Colon (tissue), 2 donors: Measurements from ENCODE around the gene ZFHX3.

Experiments used
- FAIRE-seq: peaks from 2 replicates; lab custom pipeline; 2012; peaks lifted over from hg19 to GRCh38; lab: Jason Lieb, UNC
- donor health status: control.
- donor health status: control.

The ZFHX3 gene

DNA sequence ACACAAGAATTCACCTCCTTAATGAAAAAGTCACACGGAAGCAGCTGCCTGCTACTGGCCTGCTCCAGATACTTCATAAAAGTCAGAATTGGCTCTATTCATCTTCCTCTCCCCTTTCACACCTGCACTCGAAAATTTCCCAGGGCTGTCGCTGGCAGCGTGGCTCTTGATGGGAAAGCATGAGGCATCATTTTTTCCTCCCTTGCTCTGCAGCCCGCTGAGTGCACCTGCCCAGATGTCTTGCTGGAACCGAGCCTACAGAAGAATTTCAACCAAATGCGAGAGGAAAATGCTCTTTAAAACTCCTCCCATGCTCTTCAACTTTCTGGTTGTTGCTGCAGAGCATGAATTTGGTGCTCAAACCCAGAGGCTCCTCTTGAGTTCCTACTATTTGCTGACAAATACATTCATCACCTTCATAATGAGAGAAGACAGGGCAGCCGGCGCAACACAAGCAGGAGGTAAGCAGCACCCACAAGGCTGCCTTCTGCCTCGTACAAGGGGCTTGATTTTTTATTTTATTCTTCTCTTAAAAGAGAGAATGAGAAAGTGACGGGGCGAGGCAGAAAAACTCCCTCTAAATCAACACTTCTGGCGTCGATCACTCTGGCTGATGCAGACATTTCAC is 146.8 kb downstream of the ZFHX3 start:
- no peak for FAIRE-seq

DNA sequence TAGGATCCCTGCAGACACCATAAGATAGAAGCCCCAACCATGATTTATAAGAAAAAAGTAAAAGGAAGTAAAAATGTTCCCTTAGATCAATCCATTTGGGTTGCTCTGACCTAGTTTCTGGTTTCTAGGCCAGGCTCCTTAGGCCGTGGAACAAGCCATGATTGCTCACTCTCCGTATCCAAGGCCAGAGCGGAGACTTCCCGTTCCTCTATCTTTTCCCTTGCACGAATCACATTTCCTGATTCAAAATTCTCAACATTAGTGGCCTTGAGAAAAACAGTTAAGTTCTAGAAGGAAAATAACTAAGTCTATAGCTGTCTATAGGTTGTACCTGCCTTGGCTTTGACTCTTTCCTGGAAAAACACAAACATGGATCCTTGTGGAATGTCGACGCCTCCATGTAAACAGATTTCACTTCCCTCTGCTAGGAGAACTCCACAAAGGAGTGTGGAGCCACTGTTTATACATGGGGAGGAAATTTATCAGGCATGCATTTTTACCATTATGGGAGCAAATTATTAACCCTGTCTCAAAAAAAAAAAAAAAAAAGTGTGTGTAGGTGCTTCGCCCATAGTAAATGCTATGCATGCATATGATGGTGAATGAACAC is 149.6 kb downstream of the ZFHX3 start:
- no peak for FAIRE-seq

DNA sequence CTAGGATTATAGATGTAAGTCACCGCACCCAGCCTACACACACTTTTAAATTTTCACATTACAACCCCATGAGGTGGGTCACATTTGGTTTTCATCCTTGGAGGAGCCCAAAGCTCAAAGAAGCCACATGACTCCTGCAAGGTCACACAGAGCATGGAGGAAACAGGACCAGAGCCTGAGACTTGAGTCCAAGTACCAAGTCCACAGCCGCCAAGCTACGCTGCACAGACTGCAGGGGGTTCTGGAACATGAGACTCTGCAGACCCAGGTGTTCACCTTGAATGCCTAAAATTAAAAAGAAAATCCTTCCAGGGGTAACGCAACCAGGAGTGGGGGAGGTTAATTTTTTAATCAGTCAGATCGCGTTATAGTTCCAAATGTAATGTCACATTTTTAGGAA is 150.2 kb downstream of the ZFHX3 start:
- no peak for FAIRE-seq

DNA sequence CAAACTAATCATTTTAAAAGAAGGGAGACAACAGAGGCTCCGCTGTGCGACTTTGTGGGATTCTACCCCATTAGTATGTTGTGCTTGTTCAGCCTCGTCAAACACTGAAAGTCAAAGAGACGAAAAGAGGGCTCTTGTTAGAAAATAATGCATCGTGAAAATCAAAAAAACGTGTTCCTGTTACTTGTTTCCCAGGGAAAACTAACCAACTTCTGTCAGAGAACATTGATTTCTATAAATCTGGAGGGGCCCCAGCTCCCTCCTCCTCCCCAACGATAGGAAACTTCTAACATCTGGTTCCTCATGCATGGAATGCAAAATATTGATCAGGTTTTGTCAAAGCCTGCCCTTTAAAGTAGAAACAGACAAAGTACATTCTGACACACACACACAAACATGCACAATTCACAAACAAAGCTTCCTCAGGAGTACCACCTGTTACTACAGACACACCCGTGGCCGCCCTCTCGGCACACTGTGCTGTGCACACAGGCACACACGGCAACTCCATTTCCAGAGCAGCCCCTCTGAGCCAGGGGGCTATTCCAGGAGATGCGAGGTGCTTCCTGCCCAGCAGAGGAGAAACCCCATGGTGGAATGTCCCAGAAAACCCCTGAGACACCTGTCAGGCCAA is 151.3 kb downstream of the ZFHX3 start:
- FAIRE-seq = no peak

DNA sequence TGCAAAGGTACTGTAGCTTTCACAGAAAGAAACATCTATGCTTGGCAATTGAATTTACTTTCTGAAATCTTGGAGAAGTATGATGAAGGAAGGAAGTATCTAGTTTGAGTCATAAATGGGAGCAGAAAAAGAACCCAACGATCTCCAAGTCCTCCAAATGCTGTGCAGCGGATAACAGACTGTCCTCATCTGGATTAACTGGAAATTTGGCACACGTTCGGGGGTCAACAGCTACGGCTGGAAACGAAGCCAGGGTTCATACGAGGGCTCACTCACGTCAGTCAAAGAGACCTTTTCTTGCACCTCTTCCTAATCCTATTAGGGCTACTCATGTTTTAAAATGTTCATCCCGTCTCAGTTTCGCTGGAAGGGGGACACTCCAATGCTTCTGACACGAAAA is 152.0 kb downstream of the ZFHX3 start:
- FAIRE-seq = no peak

DNA sequence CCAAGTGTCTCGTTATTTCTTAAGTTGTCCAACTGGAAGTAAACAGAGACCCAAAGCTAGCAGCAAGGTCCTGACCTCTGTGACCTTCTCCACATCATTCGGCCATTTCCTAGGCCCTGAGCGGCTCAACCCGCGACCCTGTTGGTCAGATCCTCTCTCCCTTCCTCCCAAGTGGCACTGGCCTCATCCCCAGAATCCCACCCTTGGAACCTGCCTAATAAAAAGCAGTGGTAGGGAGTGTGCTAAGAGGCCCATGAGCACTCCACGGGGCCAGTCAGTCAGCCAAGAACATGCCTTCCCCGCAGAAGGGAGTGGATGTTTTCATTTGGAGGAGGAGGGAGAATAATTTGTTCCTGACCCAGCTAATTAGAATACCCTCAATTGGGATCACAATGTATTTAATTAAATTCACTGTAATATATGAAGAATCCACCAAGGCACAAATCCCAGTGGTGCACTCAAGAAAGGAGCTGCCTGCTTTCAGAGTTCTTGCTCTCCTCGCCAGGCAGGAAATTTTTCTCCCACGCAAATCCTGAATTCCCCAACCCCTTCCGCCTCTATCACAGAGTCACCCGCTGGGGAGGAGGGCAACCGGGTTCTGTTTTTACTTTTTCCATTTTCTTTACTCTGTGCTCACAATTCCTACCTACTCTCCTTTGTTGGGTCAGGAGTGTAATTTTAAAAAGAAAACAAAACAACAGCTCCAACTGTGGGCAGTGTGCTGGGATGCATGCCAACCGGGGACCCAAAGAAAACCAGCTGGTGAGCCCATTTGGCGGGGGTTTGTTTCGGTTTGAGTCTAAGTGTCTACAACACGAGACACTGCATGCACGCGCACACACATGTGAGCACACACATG is 153.4 kb downstream of the ZFHX3 start:
- FAIRE-seq = no peak

DNA sequence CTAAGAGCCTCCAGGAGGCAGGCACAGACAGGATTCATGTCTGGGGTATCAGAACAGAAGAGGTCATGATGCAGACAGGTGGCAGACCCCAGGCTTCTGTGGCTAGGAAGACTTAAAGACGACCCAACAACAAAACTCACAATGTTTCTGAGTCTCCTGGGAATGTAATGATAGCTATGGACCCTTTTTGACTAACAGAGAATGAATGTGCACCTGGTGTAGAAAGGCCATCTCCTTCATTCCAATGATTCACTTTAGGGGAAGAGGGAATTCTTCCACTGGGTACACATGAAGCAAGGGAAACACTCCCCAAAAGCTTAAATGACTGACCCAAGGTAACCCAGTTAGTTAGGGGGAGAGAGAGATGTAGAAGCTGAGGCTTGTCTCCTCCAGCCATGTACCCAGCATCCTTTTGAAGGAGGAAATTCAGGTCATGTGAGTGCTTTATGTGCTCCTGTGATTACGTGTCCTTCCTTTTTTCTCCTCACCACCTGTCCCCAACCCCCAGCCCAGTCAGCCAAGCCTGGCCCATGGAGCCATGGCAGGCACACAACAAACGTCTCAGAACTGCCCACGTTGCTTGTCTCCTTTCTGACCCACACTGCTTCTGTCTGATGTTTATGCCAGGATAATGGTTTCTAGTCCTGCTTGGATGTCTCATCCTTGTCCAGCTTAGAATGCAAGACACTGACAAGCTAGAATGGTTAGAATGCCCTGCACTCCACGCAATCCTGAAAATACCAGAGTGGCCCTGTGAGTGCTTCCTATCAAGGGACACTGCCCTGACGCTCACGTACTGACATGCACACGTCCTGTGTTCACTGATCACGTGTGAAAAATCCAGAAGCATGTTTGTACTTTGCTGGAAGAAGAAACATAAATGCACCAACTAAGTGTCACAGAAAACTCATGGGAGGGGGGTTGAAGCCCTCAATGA is 156.4 kb downstream of the ZFHX3 start:
- FAIRE-seq = no peak

DNA sequence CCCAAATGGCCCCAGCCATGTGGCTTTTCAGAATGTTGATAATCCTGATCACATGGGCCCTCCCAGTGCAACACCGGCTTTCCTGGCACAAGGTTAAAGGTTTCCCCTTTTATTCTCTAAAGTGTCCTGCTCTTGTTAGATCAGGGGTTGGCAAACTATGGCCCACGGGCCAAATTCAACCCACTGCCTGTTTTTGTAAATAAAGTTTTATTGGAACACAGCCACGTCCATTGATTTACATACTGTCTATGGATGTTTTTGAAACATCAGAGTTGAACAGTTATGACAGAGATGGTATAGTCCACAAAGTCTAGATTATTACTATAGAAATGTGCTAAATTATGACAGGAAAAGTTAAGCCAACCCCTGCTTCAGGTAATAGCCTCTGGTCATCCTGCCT is 157.3 kb downstream of the ZFHX3 start:
- no peak for FAIRE-seq

DNA sequence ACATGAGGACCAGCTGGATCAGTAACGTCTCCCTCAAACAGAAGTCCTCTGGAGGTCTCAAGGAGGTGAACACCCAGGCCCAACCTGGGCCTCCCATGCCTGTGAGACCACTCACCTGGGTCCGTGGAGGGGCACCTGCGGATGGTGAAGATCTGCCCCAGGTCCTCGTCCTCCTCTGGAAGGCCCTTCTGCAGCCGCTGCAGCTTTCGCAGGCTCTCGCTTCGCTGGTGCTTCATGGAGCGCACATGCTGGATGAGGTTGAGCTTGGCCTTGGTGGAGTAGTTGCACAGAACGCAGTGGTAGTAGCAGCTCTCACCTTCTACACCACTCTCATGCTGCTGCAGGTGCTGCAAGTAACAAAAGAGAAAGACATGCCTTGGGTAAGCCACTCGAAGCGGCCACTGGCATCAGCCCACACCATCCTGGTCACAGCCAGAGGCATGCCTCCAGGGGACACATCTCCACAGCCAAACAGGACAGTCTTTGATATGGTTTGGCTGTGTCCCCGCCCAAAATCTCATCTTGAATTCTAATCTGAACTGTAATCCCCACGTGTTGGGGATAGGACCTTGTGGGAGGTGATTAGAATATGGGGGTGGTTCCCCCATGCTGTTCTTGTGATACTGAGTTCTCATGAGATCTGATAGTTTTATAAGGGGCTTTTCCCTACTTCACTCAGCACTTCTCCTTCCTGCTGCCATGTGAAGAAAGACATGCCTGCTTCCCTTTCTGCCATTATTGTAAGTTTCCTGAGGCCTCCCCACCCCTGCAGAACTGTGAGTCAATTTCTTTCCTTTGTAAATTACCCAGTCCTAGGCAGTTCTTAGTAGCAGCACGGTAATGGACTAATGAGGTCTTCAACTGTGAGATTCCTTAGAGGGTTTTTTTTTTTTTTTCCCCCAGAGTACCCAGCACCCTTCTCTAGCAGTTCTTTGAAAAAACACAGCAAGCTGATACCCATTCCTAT is 158.0 kb downstream of the ZFHX3 start:
- FAIRE-seq = no peak

DNA sequence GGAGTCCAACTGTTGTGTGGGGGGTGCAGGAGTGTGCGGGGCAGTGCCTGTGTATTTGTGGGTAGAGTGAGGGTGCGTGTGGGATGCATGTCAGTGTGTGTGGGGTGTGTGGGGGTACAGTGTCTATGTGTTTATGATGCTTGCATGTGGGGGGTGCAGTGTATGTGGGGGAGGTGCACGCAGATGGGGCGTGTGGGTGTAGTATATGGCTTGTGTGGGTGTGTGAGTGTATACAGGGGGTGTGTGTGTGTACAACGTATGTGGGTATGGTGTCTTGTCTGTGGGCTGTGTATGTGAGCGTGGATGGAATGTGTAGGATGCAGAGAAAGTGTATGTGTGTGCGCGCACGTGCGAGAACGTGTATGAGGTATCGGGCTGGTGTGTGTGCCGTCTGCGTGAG is 160.4 kb downstream of the ZFHX3 start:
- no peak for FAIRE-seq

DNA sequence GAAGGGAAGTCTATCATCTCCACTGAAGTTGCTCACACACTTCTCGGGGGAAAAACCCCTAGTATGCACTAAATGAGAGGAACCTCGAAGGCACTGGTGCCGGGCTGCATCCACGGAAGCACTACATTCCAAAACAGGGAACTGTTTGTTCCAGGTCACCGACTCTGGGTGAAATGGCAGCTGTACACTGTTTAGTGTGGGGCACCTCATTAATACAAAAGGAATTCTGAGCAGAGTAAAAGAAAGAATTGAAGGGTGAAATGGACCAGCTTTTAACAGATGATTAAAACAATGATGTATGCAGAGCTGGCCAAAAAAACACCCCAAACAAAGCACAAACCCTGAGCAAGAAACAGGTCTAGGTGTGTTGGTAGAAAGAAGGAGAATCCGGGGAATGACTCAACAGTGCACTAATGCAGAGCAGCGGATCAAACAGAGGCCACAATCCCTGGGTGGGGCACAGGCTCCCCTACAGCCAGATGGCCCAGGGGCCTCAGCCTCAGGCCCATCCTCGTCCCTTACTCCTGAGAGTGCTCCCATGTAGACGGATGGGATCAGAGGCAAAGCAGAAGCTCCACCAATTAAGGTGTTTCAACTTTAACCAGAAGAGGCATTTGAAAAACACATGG is 161.5 kb downstream of the ZFHX3 start:
- FAIRE-seq = no peak

DNA sequence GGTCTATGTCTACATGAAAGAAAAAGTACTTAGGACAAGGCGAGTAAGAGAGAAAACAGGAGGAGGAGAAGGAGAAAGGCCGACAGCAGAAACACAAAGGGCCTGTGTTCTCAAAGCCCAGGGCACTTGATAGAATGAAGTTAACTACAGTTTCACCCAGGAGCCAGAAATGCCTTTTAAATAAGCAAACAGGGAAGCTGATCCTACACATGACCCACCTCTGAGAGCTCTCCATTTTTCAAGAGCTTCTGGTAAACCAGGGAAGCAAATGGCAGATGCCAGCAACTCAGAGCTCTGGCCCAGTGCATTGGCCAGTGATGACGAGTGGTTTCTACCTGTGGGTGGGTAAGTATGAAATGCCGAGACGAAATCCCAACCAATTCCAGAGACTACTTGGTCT is 163.4 kb downstream of the ZFHX3 start:
- FAIRE-seq = no peak

DNA sequence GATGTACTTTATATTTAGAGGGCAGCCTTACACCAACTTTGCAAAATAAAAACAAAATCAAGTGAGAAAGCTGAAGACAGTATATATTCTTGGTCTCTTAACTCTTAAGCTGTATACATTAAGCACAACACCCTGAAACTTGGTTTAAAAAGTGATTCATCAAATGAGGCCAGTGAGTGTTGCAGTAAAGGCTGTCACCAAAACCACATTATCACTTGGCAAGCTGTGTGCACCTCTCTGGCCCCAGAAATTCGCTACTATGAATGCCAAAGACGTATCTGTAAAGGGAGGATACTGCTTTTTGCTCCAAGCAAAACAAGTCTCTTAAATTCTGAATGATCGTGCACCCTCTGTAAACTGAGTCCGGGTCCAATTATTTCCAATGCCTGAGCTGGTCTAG is 163.9 kb downstream of the ZFHX3 start:
- FAIRE-seq = no peak

DNA sequence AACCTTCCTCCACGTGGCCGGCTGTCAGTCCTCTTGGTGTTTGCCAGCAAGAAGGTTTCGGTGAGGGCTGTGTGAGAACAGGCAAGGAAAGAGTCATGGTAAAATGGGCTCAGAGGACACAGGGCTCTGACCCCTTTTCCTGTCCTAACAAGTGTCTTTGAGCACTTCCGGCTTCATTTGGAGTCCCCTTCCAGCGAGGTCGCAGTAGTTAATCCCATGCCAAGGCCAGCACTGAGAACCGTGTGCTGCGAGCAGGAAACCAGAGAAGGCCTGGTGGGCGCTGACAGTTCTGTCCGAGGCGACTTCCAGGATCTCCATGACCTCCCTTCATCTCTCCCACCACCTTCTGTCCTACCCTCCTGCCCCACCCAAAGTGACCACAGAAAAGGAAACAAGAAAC is 168.1 kb downstream of the ZFHX3 start:
- FAIRE-seq = no peak

DNA sequence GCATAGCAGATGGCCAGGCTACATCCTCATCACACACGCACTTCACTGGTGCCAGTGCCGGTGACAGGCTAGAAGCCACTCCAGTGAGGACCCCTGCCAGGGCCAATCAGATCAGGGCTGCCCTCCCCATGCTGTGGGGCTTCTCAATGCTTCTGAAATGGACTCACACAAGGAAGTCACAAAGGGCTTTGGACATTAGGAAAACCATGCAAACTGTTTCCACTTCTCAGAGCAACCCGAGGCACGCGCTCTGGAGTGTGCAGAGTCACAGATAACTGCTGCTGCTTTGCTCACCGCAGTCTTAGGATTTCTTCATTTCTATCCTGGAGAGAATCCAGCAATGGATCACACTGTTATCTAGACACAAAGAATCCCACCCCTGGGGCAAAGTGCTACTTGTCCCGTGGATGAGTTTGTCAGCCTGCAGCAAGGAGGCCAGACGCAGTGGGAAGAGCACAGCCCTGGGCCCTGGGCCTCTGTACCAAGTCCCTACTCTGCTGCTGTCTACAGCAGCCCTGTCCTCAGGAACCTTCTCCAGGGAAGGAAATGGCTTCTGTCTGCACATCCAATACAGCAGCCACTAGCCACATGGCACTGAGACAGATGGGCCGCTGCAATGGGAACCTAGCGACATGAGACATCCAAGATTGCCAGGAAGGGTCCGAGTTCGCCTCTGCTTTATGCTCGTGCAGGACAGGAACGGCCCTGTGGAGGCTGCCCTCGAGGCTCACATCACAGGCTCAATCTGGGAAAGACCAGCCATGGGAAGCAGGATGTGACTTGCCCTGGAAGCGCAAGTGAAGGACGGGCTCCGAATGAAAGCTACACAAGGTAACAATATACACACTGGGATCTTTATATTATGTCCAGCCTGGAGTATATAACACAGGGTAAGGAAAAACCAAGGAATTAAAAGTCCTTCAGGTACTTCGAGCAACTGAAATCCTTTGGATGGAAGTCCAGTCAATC is 169.3 kb downstream of the ZFHX3 start:
- FAIRE-seq = no peak

DNA sequence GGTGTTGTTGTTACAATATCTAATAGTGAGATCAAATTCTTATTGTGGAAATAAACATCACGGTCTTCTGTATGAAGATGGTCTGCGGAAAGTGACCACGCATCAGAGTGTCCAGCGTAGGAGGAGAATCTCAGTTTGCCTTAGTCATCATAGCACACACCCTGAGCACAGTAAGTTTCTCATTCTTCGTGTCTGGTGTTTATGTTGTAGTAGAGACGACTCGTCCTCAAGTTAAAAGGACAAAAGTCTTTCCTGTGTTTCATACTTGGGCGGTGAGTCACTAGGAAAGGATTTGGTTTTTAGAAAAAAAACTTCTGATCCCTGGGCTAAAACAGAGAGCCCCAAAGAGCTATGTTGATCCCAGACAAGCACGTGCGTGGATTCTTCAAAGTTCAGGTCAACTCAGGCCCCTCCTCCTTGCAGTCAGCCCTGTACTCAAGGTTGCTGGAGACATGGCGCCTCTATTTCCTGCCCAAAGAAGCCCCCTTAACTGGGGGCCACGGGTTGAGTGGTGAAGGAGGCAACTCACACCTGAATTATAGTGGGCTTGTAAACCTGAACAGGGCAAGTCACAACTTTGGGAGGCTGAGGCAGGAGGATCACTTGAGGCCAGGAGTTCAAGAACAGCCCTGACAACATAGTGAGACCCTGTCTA is 170.4 kb downstream of the ZFHX3 start:
- FAIRE-seq = no peak

DNA sequence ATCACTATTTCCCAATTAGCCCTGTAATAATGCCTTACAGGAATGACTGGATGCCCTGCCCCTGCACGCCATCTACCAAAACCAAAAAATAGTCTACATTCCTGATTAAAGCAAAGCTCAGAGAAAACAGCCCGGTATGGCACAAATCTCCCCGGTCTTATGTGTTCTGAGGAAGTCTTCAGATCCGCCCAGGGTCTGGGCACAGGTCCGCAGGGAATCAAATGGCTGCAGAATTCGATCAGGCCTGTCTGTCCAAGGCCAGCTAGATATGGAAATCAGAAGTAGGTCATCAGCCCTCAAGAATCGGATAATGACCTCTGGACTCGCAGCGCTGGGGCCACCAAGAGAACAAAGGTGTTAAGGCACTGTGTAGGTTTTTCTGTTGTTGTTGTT is 171.0 kb downstream of the ZFHX3 start:
- no peak for FAIRE-seq

DNA sequence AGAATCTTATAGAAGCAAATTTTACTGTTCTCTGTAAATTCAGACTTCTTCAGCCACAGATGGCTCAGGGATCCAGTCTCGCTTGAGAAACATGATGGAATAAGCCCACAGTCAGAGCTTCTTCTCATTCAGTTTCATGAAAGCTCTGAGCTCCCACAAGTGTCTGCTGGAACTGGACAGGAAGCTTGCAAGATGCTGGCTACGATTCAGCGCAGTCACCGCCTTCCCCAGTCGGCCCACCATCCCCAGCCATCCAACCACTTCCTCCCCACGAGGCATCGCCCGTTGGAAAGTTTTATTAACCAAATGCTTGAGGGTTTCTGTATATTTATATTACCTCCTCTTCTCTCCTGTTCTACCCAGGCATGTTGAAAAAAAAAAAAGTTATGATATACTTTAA is 171.7 kb downstream of the ZFHX3 start:
- no peak for FAIRE-seq
